ENCODE measurements around the gene ADARB1. TPM values are rescaled to one million over a fixed set of nuclear protein-coding genes. Genes with fewer than 3 reads are reported as not detected.

Gene ADARB1
- total RNA-seq, 2 experiments from 2014 or later, result 6.6 to 20.5 TPM

DNA sequence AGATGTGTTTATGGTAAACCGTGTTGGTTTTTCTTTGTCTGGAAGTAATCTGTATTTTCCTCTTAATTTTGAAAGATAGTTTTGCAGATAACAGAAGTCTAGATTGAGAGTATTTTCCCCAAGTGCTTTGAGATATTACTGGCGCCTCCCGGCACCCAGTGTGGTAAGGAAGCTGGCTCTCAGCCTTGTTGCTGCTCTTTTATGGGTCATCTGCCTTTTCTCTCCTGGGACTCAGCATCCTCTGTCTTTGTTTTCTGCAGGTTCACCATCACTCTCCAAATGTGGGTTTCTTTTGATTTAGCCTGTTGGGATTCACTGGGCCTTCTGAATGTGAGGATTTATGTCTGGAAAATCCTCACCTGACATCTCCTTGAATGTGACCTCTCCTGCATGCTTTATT, 175.9 kb downstream of the ADARB1 start:
- H3K27ac ChIP-seq (ENCODE audit: low read depth, low read length, poor library complexity, severe bottlenecking), result no peak overlapping the region
- no peak for TF ChIP-seq EZH2phosphoT487 (IDR thresholded peaks at IDR 0.05; ENCODE audit: borderline replicate concordance, low read depth, low read length)
- TF ChIP-seq, protein P1, sequence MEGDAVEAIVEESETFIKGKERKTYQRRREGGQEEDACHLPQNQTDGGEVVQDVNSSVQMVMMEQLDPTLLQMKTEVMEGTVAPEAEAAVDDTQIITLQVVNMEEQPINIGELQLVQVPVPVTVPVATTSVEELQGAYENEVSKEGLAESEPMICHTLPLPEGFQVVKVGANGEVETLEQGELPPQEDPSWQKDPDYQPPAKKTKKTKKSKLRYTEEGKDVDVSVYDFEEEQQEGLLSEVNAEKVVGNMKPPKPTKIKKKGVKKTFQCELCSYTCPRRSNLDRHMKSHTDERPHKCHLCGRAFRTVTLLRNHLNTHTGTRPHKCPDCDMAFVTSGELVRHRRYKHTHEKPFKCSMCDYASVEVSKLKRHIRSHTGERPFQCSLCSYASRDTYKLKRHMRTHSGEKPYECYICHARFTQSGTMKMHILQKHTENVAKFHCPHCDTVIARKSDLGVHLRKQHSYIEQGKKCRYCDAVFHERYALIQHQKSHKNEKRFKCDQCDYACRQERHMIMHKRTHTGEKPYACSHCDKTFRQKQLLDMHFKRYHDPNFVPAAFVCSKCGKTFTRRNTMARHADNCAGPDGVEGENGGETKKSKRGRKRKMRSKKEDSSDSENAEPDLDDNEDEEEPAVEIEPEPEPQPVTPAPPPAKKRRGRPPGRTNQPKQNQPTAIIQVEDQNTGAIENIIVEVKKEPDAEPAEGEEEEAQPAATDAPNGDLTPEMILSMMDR (conservative IDR thresholded peaks at IDR 0.05; ENCODE audit: low read length), result no peak
- H3K4me2 ChIP-seq (ENCODE audit: low read length), result no peak overlapping the region
- no peak overlapping the region for H2AFZ ChIP-seq (ENCODE audit: low read length)
- no peaks in the 10 kb centered on the region for H3K79me2 ChIP-seq (ENCODE audit: insufficient read depth, low read depth, low read length)
- DNase-seq (ENCODE audit: low spot score), result no peak
- POLR2A ChIA-PET, result no interaction called here
- no TSS peak for BruUV-seq (replicated peaks)
- H3K4me3 ChIP-seq (ENCODE audit: low read depth, low read length, poor library complexity, severe bottlenecking), result no peak overlapping the region
- H3K9me2 ChIP-seq (ENCODE audit: insufficient read depth, low read length), result no peaks in the 10 kb centered on the region
- H4K20me1 ChIP-seq (ENCODE audit: insufficient read depth, low read length), result no peaks in the 10 kb centered on the region
- no peaks in the 10 kb centered on the region for H3K9me3 ChIP-seq (ENCODE audit: low read length)
- intact Hi-C loops (cut with micrococcal nuclease; ENCODE audit: unreplicated experiment), result no loop called here
- H3K4me1 ChIP-seq (ENCODE audit: insufficient read depth, low read length, poor library complexity, severe bottlenecking), result peaks cover 4% of the 10 kb centered on the region
- CTCF ChIA-PET (ENCODE audit: unreplicated experiment), result no interaction called here
- H3K36me3 ChIP-seq (ENCODE audit: insufficient read depth, low read length), result no peaks in the 10 kb centered on the region

DNA sequence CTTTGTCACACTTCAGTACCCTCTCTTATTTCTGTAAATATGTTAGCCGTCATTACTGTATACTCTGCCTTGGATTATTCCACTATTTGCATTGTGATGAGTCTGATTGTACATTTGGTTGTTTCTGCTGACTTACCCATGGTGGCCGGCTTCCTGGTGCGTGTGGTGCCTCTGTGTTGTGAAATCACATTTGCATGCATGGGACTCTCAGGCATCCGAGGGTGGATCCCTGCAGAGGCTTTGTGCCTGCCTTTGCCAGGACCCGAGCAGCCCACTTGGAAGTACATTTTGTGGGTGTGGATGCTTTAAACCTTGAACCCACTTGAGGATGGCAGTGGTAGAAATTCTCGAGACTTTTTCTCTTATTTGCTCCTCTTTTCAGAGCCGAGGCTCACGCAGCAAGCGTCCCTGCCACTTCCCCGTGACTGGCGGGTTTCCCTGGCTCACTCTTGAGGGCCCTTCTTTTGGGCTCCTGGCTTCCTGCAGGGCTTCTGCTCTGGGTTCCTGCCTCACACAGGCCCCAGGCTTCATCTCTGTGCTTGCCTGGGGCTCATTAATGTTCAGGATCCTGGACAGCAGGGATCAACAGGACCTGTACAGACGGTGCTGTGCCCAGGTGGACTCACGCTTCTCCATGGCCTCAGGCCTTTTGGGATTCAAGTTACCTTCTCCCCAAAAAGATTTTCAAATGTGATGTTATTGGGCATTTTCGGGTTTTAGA, 176.7 kb downstream of the ADARB1 start:
- Histone ChIP-seq H3K36me3 (ENCODE audit: insufficient read depth, low read length) (no peaks in the 10 kb centered on the region), H2AFZ (ENCODE audit: low read length) (no peak overlapping the region), H3K27ac (ENCODE audit: low read depth, low read length, poor library complexity, severe bottlenecking) (no peak overlapping the region), H3K9me3 (ENCODE audit: low read length) (no peaks in the 10 kb centered on the region), H4K20me1 (ENCODE audit: insufficient read depth, low read length) (no peaks in the 10 kb centered on the region), H3K4me2 (ENCODE audit: low read length) (no peak overlapping the region), H3K4me3 (ENCODE audit: low read depth, low read length, poor library complexity, severe bottlenecking) (no peak overlapping the region), H3K4me1 (ENCODE audit: insufficient read depth, low read length, poor library complexity, severe bottlenecking) (peaks cover 7% of the 10 kb centered on the region), H3K79me2 (ENCODE audit: insufficient read depth, low read depth, low read length) (no peaks in the 10 kb centered on the region), H3K9me2 (ENCODE audit: insufficient read depth, low read length) (no peaks in the 10 kb centered on the region)
- TF ChIP-seq, protein P1 (conservative IDR thresholded peaks at IDR 0.05; ENCODE audit: low read length), result no peak
- no peak for TF ChIP-seq EZH2phosphoT487 (IDR thresholded peaks at IDR 0.05; ENCODE audit: borderline replicate concordance, low read depth, low read length)
- CTCF ChIA-PET (ENCODE audit: unreplicated experiment), result no interaction called here
- intact Hi-C loops (cut with micrococcal nuclease; ENCODE audit: unreplicated experiment), result no loop called here
- no TSS peak for BruUV-seq (replicated peaks)
- no peak for DNase-seq (ENCODE audit: low spot score)
- POLR2A ChIA-PET, result no interaction called here

DNA sequence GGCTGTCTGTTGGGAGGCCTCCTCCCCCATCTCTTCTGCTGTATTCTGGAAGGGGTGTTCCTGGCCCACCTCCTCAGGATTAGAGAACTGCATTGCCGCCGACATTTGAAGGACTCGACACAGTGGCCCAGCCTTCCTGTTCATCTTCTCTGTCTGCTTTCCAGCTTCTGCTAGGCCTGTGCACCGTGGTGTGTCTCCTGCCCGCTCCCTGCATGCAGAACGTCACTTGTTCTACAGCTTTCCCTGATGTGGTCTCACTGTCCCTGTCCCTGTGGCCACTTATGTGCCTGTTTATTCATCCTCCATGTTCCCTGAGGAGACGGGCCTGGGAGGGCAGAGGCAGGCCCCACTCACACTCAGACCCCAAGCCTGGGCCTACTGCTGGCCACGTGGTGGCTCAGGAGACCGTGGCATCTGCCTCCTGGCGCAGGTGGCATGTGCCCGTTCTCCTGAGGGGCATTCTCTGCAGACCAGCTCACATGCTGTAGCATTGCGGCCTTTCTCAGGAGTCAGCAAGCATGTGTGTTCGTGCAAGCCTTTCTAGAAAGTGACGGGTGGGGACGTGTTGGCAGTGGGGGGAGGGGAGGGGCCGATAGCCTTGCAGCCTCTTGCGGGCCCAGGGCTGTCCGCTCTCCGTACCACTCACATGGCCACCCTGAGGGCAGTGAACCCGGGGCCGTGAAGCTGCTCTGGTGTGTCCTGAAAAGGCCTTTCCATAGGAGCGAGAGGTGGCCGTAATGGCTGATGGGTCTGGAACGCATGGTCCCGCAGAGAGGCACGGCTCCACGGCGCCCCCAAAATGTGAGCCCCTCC, 177.5 kb downstream of the ADARB1 start:
- TF ChIP-seq, protein P1 (conservative IDR thresholded peaks at IDR 0.05; ENCODE audit: low read length), result no peak
- no peak for TF ChIP-seq EZH2phosphoT487 (IDR thresholded peaks at IDR 0.05; ENCODE audit: borderline replicate concordance, low read depth, low read length)
- Histone ChIP-seq H3K36me3 (ENCODE audit: insufficient read depth, low read length) (no peaks in the 10 kb centered on the region), H3K27ac (ENCODE audit: low read depth, low read length, poor library complexity, severe bottlenecking) (no peak overlapping the region), H3K9me2 (ENCODE audit: insufficient read depth, low read length) (no peaks in the 10 kb centered on the region), H3K9me3 (ENCODE audit: low read length) (no peaks in the 10 kb centered on the region), H3K79me2 (ENCODE audit: insufficient read depth, low read depth, low read length) (no peaks in the 10 kb centered on the region), H3K4me3 (ENCODE audit: low read depth, low read length, poor library complexity, severe bottlenecking) (no peak overlapping the region), H2AFZ (ENCODE audit: low read length) (no peak overlapping the region), H3K4me2 (ENCODE audit: low read length) (no peak overlapping the region), H4K20me1 (ENCODE audit: insufficient read depth, low read length) (no peaks in the 10 kb centered on the region), H3K4me1 (ENCODE audit: insufficient read depth, low read length, poor library complexity, severe bottlenecking) (peaks cover 7% of the 10 kb centered on the region)
- no peak for DNase-seq (ENCODE audit: low spot score)
- ChIA-PET POLR2A (no interaction called here), CTCF (ENCODE audit: unreplicated experiment) (no interaction called here)
- BruUV-seq (replicated peaks), result no TSS peak
- intact Hi-C loops (cut with micrococcal nuclease; ENCODE audit: unreplicated experiment), result no loop called here

Data from OCI-LY7 (cell line).